ENCODE measurements around the gene CYTH1. TPM values are rescaled to one million over a fixed set of nuclear protein-coding genes. Genes with fewer than 3 reads are reported as not detected.

CYTH1 gene
- total and polyA plus RNA-seq, 3 donors from 2014 or later: 40.8 to 47.9 (median 42.2) TPM

- intact Hi-C loops (cut with DNase I; ENCODE audit: low total_unique reads): no loop called here
- Histone ChIP-seq H3K27ac (no peak overlapping the region), H3K36me3 (ENCODE audit: low read depth, missing control alignments) (no peaks in the 10 kb centered on the region), H3K27me3 (no peaks in the 10 kb centered on the region), H3K9me3 (no peaks in the 10 kb centered on the region), H3K4me3 (no peak overlapping the region), H3K4me1 (no peaks in the 10 kb centered on the region)
- 86 to 94% methylated on average over 2 of the region's 2 CpGs for WGBS, 2 donors
- TF ChIP-seq CTCF (IDR thresholded peaks at IDR 0.05) (no peak), POLR2A (IDR thresholded peaks at IDR 0.05) (no peak)
- DNase-seq: no peak
Observed at GRCh38 chr17:78697122-78697521, 85.0 kb downstream of the CYTH1 start.

GRCh38 chr17:78696016-78696982, 85.8 kb downstream of the CYTH1 start:
- TF ChIP-seq POLR2A (IDR thresholded peaks at IDR 0.05) (no peak), CTCF (IDR thresholded peaks at IDR 0.05) (no peak)
- WGBS, 2 donors: 82 to 83% methylated on average over 10 of the region's 10 CpGs
- Histone ChIP-seq H3K4me1 (no peaks in the 10 kb centered on the region), H3K27me3 (no peaks in the 10 kb centered on the region), H3K36me3 (ENCODE audit: low read depth, missing control alignments) (no peaks in the 10 kb centered on the region), H3K4me3 (no peak overlapping the region), H3K9me3 (no peaks in the 10 kb centered on the region), H3K27ac (no peak overlapping the region)
- intact Hi-C loops (cut with DNase I; ENCODE audit: low total_unique reads): no loop called here
- no peak for DNase-seq

GRCh38 chr17:78694805-78695531, 87.1 kb downstream of the CYTH1 start:
- TF ChIP-seq CTCF (IDR thresholded peaks at IDR 0.05) (no peak), POLR2A (IDR thresholded peaks at IDR 0.05) (no peak)
- Histone ChIP-seq H3K27ac (no peak overlapping the region), H3K27me3 (no peaks in the 10 kb centered on the region), H3K4me1 (no peaks in the 10 kb centered on the region), H3K4me3 (no peak overlapping the region), H3K9me3 (no peaks in the 10 kb centered on the region), H3K36me3 (ENCODE audit: low read depth, missing control alignments) (no peaks in the 10 kb centered on the region)
- intact Hi-C loops (cut with DNase I; ENCODE audit: low total_unique reads): no loop called here
- no peak for DNase-seq
- WGBS, 2 donors: 92% methylated on average over 16 of the region's 16 CpGs

- Histone ChIP-seq H3K9me3 (no peaks in the 10 kb centered on the region), H3K4me1 (no peaks in the 10 kb centered on the region), H3K27me3 (no peaks in the 10 kb centered on the region), H3K4me3 (no peak overlapping the region), H3K36me3 (ENCODE audit: low read depth, missing control alignments) (no peaks in the 10 kb centered on the region), H3K27ac (no peak overlapping the region)
- DNase-seq: no peak
- TF ChIP-seq CTCF (IDR thresholded peaks at IDR 0.05) (no peak), POLR2A (IDR thresholded peaks at IDR 0.05) (no peak)
- 91 to 96% methylated on average over 8 of the region's 8 CpGs for WGBS, 2 donors
- intact Hi-C loops (cut with DNase I; ENCODE audit: low total_unique reads): no loop called here
Observed at GRCh38 chr17:78693346-78694083, 88.6 kb downstream of the CYTH1 start.

Data from testis (tissue), 3 donors.